Stimulated activated CD4-positive, alpha-beta T cell treated with anti-CD3 and anti-CD28 coated beads, Interleukin-1b, Interleukin-23, amount 100 ng/mL, for 4 hours (primary cell): Measurements from ENCODE around the gene CATSPERZ.

Experiments
- DNase-seq, 2 donors: peaks; one replicate each; pipeline ENCODE4 v3.0.0-alpha.2; 2020; ENCODE audit warnings: low read depth in 2 of 2

The CATSPERZ gene, protein sequence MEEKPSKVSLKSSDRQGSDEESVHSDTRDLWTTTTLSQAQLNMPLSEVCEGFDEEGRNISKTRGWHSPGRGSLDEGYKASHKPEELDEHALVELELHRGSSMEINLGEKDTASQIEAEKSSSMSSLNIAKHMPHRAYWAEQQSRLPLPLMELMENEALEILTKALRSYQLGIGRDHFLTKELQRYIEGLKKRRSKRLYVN

DNA sequence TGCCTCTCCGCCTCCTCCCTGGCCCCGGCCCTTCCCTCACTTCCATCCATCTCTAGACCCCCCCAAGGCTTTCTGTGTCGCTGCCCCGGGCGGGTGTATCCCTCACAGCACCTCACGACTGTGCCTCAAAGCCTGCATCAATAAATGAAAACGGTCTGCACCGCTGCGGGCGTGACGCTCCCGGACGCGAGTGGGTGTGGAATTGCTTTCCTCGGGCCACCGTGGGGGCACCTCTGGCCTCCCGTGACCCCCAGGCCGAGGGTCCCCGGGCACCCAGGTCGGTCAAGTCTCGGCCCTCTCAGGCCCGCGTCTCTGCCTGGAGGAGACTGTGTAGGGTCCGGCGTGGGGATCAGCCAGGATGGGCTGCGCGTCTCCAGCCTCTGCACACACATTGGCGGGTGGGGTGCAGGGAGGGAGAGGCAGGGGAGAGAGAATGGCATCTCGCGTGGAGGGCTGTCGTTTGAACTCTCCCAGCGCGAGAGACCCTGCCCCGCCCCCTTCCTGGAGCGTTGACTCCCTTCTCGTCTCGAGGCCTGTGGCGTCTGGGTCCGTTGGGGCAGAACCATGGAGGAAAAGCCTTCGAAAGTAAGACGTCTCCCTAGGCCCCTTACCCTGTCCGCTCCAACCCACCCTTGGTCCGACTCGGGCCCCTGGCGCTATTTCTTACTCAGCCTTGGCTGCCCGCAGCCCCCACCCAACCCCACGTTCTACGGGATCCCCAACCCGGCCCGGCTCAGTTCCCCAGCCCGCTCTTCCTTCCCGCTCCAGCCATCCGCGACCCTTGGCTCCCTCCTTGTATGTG, at the start of gene CATSPERZ:
Gene CATSPERZ, plus strand, starts transcription at position 512 of the 802 bp plus-strand sequence. Its CDS starts 53 bp downstream, at position 565.
- DNase-seq, result no peak

DNA sequence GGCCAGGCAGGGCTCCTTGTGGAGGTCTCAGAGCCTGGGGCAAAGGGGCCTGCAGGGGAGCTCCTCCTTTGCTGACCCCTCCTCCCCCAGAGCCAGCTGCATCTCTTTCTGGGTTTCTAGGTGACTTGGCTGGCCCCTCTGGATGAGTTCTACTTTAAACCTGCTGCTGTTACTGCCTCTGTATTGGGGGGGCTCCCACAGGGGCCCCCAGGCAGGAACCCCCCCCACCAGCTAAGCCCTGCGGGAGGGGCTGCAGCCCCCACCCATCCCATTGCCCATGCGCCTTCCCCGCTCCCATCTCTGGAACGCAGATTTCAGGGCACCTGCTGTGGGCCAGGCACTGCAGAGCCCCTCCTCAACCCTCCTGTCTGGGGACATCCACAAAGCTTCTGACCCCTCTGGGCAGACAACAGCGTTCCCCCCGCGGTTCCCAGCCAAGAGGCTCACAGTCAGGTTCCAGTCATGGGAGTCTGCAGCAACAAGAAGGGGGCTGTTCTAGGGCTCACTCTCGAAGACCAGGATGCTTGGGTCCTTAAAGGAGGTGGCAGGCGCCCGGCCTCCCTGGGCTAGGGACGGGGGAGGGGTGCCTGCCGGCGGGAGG, 49.6 kb upstream of the CATSPERZ start:
- no peak for DNase-seq

DNA sequence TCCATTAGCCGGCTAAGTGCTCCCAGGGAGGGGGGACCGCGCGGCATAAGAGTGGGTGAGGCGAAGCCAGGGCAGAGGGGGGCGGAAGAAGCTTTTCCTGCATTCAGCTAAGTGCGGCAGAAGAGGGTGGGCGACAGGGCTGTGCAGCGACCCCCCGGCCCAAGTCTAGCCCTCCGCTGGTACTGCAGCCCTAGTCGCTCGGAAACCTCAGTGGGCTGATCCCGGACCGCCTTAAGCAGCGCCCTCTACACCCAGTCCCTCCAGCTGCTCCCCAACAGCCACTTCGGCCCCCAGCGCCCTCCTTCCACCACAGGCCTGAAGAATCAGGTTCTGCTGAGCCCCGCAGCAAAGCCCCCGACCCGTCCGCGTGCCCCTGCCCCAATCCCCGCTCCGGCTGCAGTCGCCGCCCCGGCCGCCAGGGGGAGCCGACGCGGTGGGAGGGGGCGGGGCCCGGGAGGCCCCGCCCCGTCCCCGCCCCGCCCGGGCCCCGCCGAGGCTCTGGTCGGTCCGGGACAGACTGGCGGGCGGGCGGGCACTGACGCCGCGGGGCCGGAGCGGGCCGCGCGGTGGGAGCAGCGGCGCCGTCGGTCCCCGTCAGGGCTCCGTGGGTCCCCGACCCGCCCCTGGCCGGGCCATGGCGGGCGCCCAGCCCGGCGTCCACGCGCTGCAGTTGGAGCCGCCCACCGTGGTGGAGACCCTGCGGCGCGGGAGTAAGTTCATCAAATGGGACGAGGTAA, 49.0 kb upstream of the CATSPERZ start, which contains the start of gene PLCB3:
Gene PLCB3, plus strand, starts transcription at position 515 of the 737 bp plus-strand sequence. Its CDS starts 120 bp downstream, at position 635.
- peak; percentile 61 to 68 for DNase-seq

DNA sequence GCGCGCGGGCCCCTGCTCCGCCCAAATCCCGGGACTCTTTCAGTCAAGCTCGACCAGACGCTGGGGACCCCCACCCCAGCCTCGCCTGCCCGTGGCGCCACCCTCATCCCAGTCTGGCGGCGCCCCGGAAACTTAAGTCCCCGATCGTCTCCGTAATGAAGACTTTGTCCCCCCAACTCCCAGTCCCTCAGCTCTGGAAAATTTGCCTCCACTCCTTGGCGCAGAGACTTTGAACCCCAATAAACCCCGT, 48.5 kb upstream of the CATSPERZ start:
- no peak for DNase-seq

DNA sequence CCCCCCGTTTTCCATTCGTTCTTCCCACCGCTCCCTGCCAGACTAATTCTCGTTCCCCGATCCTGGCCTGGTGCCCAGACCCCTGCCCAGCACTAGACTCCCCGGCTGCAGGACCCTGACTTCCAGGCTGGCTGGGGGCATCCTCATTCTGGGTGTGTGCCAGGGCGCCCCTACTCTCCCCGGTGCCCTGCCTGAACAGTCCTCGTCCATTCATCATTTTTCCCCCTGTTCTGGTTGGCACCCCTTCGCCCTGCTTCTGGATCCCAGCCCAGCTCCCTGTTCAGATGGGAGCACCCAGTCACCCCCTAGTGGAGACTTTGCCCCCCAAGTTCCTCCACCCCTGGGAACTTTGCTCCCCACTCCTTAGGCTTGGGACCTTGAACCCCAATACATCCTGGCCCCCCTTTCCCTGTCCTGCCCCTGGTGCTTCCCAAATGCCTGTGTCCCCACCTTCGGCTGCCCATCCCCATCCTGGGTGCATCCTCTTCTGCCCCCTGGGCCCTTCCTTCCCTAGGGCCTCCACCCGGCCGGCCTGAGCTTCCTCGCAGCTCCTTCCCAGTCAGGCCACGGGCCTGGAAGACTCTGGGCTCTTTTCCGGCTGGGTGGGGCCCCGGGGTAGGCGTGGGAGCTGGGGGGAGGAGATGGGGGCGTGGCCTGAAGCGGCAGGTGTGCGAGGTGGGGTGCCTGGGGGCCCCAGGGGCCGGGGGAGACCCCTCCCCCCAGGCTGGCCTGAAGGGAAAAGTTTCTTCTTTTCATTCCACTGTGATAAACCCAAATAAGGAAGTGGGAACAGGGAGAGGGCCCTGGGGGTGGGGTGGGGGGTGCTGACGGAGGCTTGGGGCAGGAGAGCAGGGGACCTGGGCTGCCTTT, 47.9 kb upstream of the CATSPERZ start:
- no peak for DNase-seq

DNA sequence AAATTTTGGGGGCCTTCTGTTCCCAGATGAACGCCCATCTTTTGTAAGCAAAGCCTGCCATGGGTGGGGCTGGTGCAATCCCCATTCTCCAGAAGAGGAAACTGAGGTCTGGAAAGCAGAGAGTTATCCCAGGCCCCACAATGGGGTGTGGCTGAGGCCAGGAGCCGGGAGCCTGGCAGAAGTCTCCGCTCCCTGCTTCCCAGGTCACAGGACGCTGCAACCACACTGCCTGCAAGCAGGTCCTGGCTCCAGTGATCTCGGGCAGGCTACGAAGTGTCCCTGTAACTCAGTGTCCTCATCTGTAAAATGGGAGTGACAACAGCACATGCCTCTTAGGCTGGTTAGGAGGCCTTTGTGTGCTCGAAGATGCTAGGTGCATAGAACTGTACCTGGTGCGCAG, 47.1 kb upstream of the CATSPERZ start:
- DNase-seq, result no peak

DNA sequence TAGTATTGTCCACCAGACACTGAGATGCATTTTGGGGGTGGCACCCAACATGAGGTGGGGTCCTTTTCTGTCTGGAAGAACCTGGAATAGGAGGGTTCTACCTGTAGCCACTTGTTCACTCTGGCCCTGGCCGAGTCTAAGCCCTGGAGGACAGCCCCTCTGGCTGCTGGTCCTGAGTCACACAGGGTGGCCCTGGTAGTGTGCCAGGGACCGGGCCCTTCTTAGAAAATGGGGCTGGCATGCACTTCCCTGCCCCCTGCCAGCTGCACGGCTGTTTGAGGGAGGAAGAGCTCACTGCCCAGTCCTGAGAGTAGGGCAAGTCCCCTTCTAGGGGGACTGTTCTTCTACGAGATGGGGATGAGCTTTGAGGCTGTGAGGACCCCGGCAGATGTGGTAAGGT, 46.7 kb upstream of the CATSPERZ start:
- no peak for DNase-seq

DNA sequence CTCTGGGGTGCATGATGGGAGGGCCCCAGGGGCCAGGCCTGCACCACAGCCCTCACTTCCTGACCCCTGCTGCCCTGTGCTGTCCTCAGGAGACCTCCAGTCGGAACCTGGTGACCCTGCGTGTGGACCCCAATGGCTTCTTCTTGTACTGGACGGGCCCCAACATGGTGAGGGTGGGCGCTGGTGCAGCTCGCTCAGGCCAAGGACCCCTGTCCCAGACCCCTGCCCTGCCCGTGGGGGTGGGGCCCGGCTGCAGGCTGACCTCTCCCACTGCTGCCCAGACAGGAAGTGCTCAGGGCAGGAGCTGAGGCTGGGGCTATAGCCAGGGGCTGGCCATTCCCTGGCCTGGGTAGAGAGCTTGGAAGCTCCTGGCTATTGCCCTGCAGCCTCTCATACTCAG, 45.8 kb upstream of the CATSPERZ start:
- DNase-seq, result no peak

DNA sequence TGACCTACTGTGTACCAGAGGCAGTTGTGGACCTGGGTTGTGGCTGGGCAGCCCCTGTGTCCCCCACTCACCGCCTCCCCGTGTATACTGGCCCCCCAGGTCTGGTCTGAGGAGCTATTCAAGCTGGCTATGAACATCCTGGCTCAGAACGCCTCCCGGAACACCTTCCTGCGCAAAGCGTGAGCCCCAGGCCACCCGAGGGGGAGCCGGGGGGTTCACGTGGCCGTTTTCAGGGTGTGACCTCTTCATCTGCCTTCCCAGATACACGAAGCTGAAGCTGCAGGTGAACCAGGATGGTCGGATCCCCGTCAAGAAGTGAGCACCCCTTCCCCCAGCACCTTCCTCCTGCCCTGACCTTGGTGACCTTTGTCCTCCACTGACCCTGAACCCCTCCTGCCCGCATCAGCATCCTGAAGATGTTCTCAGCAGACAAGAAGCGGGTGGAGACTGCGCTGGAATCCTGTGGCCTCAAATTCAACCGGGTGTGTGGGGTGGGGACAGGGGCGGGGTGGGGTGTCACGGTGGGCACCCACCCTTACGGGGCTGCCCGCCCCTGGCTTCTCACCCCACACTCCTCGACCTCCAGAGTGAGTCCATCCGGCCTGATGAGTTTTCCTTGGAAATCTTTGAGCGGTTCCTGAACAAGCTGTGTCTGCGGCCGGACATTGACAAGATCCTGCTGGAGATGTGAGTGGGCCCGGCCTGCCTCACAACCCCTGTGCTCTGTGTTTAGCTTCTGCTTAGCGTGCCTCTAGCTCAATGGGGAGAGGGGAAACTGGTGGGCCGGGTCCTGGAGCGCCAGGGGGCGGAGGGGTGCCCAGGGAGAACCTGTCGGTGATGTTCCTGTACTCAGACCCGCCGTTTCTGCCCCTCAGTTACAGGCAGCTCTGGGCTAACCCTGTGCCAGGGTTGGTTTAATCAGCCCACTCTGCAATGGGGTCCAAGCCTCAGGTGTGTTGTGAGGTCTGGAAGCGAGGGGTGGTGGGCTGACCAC, 44.7 kb upstream of the CATSPERZ start:
- DNase-seq, result no peak

DNA sequence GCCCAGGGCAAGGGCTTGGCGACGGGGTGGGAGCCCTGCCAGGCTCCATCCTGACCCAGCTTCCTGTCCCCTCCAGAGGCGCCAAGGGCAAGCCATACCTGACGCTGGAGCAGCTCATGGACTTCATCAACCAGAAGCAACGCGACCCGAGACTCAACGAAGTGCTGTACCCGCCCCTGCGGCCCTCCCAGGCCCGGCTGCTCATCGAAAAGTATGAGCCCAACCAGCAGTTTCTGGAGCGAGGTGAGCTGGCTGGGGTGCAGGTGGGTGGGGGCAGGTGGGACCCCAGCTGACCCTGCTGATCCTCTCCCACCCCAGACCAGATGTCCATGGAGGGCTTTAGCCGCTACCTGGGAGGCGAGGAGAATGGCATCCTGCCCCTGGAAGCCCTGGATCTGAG, 43.9 kb upstream of the CATSPERZ start:
- DNase-seq, result no peak

DNA sequence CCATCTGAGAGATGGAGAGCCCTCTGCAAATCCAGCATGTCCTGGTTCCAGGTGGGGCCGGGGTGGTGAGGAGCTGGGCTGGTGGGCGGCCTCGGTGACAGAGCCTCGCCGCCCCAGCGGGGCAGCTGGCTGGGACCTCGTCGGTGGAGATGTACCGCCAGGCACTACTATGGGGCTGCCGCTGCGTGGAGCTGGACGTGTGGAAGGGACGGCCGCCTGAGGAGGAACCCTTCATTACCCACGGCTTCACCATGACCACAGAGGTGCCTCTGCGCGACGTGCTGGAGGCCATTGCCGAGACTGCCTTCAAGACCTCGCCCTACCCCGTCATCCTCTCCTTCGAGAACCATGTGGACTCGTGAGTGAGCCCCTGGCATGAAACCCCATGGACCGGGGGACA, 41.8 kb upstream of the CATSPERZ start:
- no peak for DNase-seq

DNA sequence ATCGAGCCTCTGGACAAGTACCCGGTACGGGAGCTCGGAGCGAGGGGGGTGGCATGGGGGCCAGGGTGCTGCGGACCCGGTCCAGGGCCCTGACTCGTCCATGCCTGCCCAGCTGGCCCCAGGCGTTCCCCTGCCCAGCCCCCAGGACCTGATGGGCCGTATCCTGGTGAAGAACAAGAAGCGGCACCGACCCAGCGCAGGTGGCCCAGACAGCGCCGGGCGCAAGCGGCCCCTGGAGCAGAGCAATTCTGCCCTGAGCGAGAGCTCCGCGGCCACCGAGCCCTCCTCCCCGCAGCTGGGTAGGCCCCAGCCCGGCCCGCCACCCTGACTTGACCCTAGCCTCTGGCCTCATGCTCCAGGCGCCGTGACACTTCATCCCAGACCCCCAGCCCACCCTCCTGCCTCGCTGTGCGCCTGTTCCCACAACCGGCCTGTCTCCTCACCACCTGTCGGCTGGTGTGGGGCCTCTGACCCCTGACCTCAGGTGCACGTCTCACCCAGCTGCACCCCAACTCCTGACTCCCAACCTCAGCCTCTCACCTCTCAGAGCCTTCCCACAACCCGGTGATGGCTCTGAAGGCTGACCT, 41.1 kb upstream of the CATSPERZ start:
- DNase-seq, result no peak

DNA sequence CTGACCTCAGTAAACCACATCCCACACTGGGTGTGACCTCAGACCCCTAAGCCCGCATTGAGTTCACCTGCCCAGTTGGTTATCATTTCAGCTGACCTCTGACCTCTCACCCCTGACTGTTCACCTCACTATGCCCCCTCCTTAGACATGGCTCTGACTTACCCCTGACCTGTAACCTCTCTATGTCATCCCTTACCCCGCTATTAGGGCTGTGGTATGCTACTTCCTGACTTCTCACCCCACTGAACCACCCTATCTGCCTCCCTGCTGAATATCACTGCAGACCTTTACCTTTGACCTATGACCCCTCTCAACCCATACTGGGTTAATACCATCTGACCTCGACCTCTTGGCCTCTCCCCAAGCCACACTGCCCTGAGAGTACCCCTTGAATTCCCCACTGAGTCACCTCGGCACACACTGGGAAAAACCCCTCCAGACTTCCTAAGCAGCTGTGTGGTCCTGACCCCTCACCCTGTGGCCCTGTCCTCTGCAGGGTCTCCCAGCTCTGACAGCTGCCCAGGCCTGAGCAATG, 40.6 kb upstream of the CATSPERZ start:
- no peak for DNase-seq

DNA sequence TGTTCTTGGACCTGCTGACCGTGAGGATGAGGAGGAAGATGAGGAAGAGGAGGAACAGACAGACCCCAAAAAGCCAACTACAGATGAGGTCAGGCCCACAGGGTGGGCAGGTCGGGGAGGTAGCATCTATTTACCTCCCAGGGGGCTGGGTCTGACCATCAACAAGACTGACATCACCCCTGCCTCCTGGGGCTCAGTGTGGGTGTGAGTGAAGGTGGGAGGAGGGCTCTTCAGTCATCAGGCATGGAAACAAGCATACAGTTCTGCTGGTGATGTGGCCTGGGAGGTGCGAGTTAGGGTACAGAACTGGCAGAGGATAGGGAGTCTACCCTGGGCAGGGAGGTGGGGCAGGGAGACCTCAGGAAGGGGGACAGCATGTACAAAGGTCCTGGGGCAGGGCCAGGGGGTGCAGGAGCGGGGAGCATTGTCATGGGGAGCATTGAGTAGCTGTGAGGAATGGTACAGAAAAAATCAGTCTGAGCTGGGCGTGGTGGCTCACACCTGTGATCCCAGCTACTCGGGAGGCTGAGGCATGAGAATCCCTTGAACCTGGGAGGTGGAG, 39.9 kb upstream of the CATSPERZ start:
- DNase-seq, result no peak

DNA sequence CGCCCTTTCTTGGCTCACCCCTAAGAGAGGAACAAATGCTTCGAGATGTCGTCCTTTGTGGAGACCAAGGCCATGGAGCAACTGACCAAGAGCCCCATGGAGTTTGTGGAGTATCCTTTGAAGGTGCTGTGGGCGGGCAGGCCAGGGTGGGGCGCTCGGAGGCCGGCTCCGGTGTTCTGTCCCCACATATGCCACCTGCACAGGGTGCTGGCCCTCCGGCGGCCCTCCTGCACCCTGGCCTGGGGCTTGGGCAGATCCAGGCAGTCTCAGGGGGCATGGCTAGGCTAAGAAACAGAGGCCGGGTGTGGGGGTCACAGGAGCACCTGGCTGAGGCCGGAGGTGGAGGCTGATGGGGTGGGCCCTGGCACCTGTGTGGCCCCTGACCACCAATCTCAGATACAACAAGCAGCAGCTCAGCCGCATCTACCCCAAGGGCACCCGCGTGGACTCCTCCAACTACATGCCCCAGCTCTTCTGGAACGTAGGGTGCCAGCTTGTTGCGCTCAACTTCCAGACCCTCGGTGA, 38.5 kb upstream of the CATSPERZ start:
- no peak for DNase-seq

DNA sequence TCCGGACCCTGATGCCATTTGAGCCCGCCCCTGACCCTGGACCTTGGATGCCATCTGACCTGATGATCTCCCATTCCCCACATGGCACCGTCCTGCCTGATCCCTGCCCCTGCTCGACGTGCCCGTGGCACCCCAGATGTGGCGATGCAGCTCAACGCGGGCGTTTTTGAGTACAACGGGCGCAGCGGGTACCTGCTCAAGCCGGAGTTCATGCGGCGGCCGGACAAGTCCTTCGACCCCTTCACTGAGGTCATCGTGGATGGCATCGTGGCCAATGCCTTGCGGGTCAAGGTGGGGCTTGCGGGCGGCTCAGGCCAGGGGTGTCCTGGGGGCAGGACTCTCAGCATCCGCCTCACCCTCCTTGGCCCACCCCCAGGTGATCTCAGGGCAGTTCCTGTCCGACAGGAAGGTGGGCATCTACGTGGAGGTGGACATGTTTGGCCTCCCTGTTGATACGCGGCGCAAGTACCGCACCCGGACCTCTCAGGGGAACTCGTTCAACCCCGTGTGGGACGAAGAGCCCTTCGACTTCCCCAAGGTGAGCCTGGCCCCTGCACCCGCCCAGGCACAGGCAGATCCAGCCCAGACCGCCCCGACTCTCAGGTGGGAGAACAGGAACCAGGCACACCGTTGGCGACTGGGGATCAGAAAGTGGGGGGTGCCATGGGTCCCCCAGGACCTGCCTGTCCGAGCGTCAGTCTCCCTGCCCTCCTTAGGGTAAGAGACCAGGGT, 37.7 kb upstream of the CATSPERZ start:
- no peak for DNase-seq

DNA sequence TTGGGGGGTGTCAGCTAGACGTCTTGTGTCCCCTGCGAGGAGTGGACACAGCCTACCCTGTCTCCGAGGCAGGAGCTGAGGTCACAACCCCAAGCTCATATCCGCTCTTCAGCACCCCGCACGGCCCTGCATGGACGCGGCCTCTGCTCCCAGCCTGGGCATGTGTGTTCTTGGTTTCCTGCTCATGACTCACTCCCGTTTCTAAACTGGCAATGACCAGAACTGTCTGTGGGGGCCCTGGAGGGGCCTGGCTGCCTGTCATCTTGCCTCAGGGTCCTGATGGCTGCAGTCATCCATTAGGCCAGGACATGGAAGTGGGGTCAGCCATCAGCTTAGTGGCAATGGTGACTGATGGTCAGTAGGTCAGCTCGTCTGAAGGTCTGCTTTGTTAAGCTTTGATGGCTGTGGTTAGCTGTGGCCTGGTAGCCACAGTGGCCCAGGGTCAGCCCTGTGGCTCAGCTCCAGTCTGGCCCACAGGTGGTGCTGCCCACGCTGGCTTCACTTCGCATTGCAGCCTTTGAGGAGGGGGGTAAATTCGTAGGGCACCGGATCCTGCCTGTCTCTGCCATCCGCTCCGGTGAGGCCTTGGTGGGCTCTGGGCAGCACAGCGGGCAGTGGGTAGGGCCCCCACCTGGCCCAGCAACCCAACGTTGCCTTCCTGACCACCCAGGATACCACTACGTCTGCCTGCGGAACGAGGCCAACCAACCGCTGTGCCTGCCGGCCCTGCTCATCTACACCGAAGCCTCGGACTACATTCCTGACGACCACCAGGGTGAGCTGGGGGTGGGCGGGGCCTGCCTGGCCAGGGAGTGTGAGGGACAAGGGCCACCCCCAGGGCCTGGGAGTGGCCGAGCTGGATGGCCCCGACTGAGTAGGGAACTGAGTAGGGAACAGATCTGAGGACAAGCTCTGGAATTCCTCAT, 36.9 kb upstream of the CATSPERZ start:
- DNase-seq, result no peak
